G401.6 (cell line): ENCODE data around the gene SSNA1.

Source experiments
- FAIRE-seq: peaks from 2 replicates; lab custom pipeline; 2012; peaks lifted over from hg19 to GRCh38; lab: Jason Lieb, UNC

The SSNA1 gene

GRCh38 chr9:137201205-137201868 lies 12.9 kb downstream of the SSNA1 start:
- FAIRE-seq, result no peak

GRCh38 chr9:137202966-137203365 lies 14.5 kb downstream of the SSNA1 start:
- FAIRE-seq, result no peak

- FAIRE-seq, result no peak
Measured at GRCh38 chr9:137204731-137205125, 16.3 kb downstream of the SSNA1 start.

GRCh38 chr9:137205126-137206069 lies 16.9 kb downstream of the SSNA1 start, which contains the start of the genes NDOR1 and TMEM203:
Gene NDOR1 (plus strand): TSS chr9:137205700. CDS start chr9:137205778, 78 bp downstream.
Gene TMEM203 (minus strand): TSS chr9:137205648. CDS start chr9:137205414, 234 bp downstream.
- FAIRE-seq, result no peak

GRCh38 chr9:137206602-137207001 lies 18.1 kb downstream of the SSNA1 start:
- FAIRE-seq, result no peak

- no peak for FAIRE-seq
Measured at GRCh38 chr9:137211532-137211931, 23.1 kb downstream of the SSNA1 start.

GRCh38 chr9:137212520-137212919 lies 24.0 kb downstream of the SSNA1 start:
- FAIRE-seq, result no peak

- FAIRE-seq, result no peak
Measured at GRCh38 chr9:137213160-137214060, 24.9 kb downstream of the SSNA1 start.

- FAIRE-seq, result no peak
Measured at GRCh38 chr9:137214620-137215019, 26.1 kb downstream of the SSNA1 start.

- FAIRE-seq, result no peak
Measured at GRCh38 chr9:137215196-137215986, 26.9 kb downstream of the SSNA1 start.

- no peak for FAIRE-seq
Measured at GRCh38 chr9:137216188-137216965, 27.9 kb downstream of the SSNA1 start.

GRCh38 chr9:137217276-137218211 lies 29.1 kb downstream of the SSNA1 start:
- peak; percentile 87 for FAIRE-seq

GRCh38 chr9:137218212-137218753 lies 29.8 kb downstream of the SSNA1 start:
- no peak for FAIRE-seq

GRCh38 chr9:137218754-137219271 lies 30.3 kb downstream of the SSNA1 start:
- no peak for FAIRE-seq

GRCh38 chr9:137219757-137220316 lies 31.4 kb downstream of the SSNA1 start:
- FAIRE-seq, result no peak

- FAIRE-seq, result no peak
Measured at GRCh38 chr9:137220317-137221094, 32.0 kb downstream of the SSNA1 start.

GRCh38 chr9:137221095-137221505 lies 32.6 kb downstream of the SSNA1 start:
- FAIRE-seq, result no peak
